Measurements from ENCODE around the gene CHD5.

DNA sequence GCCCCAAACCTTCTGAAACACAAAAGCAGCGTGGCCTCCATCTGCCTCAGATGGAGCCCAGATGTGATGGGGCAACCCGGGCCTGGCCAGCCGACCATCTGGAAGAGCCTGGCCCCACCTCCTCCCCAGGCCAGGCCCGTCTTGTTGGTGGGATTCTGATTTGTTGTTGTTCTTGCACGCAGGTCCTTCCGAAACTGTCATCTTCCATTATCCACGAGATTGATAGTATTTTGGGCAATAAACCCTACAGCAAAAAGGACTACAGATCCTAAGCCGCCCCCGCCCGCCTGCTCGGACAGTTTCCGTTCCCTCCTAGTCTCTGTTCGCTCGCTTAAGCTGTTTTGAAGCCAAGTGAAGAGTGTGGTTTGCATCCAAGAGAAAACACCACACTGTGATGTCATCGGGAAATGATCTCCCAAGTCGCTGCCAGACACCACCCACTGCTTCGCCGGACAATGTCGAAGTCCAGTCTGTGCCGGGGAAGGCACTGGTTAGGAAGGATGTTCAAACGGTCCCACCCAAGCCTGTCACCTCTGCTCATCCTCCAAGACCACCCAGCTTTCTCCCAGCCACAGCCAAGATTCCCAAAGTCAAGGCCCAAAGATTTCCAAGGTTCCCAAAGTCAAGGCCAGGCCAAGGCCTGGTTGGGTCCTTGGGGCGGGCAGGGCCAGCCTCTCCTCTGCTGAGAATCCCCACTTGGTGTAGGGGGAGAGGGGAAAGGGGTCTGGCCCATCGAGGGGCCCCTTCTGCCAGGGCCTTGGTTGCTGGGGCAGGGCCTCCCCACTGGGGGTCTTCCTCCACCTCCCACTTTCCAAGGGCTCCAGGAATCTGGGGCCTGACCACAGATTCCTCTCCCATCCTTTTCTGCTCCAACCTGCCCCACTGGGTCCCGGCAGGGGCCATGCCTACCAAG is 81.6 kb downstream of the CHD5 start:
- TF ChIP-seq, protein P1, sequence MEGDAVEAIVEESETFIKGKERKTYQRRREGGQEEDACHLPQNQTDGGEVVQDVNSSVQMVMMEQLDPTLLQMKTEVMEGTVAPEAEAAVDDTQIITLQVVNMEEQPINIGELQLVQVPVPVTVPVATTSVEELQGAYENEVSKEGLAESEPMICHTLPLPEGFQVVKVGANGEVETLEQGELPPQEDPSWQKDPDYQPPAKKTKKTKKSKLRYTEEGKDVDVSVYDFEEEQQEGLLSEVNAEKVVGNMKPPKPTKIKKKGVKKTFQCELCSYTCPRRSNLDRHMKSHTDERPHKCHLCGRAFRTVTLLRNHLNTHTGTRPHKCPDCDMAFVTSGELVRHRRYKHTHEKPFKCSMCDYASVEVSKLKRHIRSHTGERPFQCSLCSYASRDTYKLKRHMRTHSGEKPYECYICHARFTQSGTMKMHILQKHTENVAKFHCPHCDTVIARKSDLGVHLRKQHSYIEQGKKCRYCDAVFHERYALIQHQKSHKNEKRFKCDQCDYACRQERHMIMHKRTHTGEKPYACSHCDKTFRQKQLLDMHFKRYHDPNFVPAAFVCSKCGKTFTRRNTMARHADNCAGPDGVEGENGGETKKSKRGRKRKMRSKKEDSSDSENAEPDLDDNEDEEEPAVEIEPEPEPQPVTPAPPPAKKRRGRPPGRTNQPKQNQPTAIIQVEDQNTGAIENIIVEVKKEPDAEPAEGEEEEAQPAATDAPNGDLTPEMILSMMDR (optimal IDR thresholded peaks at IDR 0.05 in 1 of 3, IDR thresholded peaks at IDR 0.05 in 1 of 3, conservative IDR thresholded peaks at IDR 0.05 in 1 of 3; ENCODE audit: extremely low read depth in 1 of 3, insufficient read depth in 2 of 3, low read length in 3 of 3) = no peak
- no peak for TF ChIP-seq EZH2 (IDR thresholded peaks at IDR 0.05; ENCODE audit: low read length)

Data from keratinocyte (primary cell).